OCI-LY7 (cell line): ENCODE measurements around the gene TMEM131L.

Source experiments
- EZH2phosphoT487 ChIP-seq: fragments of 200-600 bp; sonication (generic); IDR thresholded peaks from 2 replicates; pipeline ENCODE4 v1.6.1; 2018; ENCODE audit warnings: low read depth, borderline replicate concordance, mild to moderate bottlenecking, mixed run types, antibody characterized with exemption, low read length, moderate library complexity, mixed read lengths
- TF ChIP-seq, protein P1 (sequence below): fragments of 200-600 bp; sonication (generic); conservative IDR thresholded peaks from 2 replicates; pipeline ENCODE4 v1.5.1; 2014; ENCODE audit warnings: mild to moderate bottlenecking, antibody characterized with exemption, low read length, moderate library complexity, mixed read lengths

DNA sequence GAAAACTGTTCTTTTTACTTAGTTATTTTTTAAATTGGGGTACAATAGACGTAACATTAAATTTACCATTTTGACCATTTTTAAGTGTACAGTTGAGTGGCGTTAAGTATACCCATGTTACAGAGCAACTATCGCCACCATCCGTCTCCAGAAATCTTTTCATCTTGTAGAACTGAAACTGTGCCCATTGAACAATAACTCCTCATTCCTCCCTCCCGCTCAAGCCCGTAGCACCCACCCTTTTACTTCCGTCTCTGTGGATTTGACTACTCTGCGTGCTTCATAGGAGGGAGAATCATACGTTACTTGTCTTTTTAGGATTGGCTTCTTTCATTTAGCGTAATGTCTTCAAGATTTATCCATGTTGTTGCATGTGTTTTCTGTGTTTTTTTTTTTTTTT is 55.3 kb downstream of the TMEM131L start:
- TF ChIP-seq, protein P1, sequence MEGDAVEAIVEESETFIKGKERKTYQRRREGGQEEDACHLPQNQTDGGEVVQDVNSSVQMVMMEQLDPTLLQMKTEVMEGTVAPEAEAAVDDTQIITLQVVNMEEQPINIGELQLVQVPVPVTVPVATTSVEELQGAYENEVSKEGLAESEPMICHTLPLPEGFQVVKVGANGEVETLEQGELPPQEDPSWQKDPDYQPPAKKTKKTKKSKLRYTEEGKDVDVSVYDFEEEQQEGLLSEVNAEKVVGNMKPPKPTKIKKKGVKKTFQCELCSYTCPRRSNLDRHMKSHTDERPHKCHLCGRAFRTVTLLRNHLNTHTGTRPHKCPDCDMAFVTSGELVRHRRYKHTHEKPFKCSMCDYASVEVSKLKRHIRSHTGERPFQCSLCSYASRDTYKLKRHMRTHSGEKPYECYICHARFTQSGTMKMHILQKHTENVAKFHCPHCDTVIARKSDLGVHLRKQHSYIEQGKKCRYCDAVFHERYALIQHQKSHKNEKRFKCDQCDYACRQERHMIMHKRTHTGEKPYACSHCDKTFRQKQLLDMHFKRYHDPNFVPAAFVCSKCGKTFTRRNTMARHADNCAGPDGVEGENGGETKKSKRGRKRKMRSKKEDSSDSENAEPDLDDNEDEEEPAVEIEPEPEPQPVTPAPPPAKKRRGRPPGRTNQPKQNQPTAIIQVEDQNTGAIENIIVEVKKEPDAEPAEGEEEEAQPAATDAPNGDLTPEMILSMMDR = peak; percentile 49; the same call in 1 of the 2 replicates
- no peak for TF ChIP-seq EZH2phosphoT487
